Breast epithelium (tissue), 4 donors: ENCODE measurements around the gene SIL1. TPM values are rescaled to one million over a fixed set of nuclear protein-coding genes. Genes with fewer than 3 reads are reported as not detected.

Experiments used
- DNase-seq, 2 donors: peaks; one replicate each; pipeline ENCODE4 v3.0.0-alpha.2; 2019; ENCODE audit warnings: low spot score in 2 of 2
- H3K27ac ChIP-seq, 2 donors: fragments of 200-600 bp; sonication (generic) in 1 of 2; one replicate each; pipeline ENCODE4 v1.5.1; 2016 to 2019; ENCODE audit warnings: mild to moderate bottlenecking in 1 of 2
- H3K27me3 ChIP-seq, 2 donors: fragments of 200-600 bp; sonication (generic) in 1 of 2; one replicate each; pipeline versions ENCODE4 v1.5.1 to v1.6.0; 2017 to 2019; ENCODE audit warnings: control low read depth in 1 of 2, mild to moderate bottlenecking in 1 of 2
- H3K36me3 ChIP-seq: fragments of 200-600 bp; one replicate; pipeline ENCODE4 v1.5.1; 2019
- H3K4me1 ChIP-seq, 2 donors: fragments of 200-600 bp; sonication (generic); one replicate each; pipeline ENCODE4 v1.5.1; 2016 to 2019; ENCODE audit warnings: control low read depth in 1 of 2
- H3K4me3 ChIP-seq, 3 donors: fragments of 200-600 bp; sonication (generic); 1 replicate in 2 of 3; 2 replicates in 1 of 3; pipeline ENCODE4 v1.5.1; 2016 to 2019; ENCODE audit warnings: mild to moderate bottlenecking in 3 of 3, moderate library complexity in 2 of 3
- H3K9me3 ChIP-seq, 2 donors: fragments of 200-600 bp; sonication (generic) in 1 of 2; one replicate each; pipeline ENCODE4 v1.5.1; 2016 to 2019; ENCODE audit warnings: control low read depth in 1 of 2
- CTCF ChIP-seq, 3 donors: fragments of 450-650 bp; IDR thresholded peaks; one replicate each; pipeline ENCODE4 v1.5.1; 2016 to 2017; ENCODE audit warnings: antibody characterized with exemption in 3 of 3, mild to moderate bottlenecking in 3 of 3, moderate library complexity in 3 of 3
- POLR2A ChIP-seq: fragments of 450-650 bp; IDR thresholded peaks from one replicate; pipeline ENCODE4 v1.6.1; 2016; ENCODE audit warnings: antibody characterized with exemption, mild to moderate bottlenecking, moderate library complexity
- POLR2AphosphoS5 ChIP-seq, 3 donors: sonication (generic); formaldehyde crosslinking; IDR thresholded peaks; one replicate each; pipeline ENCODE4 v1.6.1; 2017; ENCODE audit warnings: antibody characterized with exemption in 3 of 3
- intact Hi-C: fragments of 100-400 bp; cut with DNase I; formaldehyde crosslinking; loops from one replicate; pipeline ENCODE4 v1.15.1; 2023; ENCODE audit warnings: low total_unique reads
- total RNA-seq, 3 donors: library from RNA; depleted of rRNA; stranded (reverse); fragments of >200 nt; gene quantifications; one replicate each; pipeline ENCODE4 v1.1.0, GENCODE V29; 2016

Gene SIL1
- 10 to 100 TPM; 29.9 to 63.9 (median 48.2) TPM for total RNA-seq

DNA sequence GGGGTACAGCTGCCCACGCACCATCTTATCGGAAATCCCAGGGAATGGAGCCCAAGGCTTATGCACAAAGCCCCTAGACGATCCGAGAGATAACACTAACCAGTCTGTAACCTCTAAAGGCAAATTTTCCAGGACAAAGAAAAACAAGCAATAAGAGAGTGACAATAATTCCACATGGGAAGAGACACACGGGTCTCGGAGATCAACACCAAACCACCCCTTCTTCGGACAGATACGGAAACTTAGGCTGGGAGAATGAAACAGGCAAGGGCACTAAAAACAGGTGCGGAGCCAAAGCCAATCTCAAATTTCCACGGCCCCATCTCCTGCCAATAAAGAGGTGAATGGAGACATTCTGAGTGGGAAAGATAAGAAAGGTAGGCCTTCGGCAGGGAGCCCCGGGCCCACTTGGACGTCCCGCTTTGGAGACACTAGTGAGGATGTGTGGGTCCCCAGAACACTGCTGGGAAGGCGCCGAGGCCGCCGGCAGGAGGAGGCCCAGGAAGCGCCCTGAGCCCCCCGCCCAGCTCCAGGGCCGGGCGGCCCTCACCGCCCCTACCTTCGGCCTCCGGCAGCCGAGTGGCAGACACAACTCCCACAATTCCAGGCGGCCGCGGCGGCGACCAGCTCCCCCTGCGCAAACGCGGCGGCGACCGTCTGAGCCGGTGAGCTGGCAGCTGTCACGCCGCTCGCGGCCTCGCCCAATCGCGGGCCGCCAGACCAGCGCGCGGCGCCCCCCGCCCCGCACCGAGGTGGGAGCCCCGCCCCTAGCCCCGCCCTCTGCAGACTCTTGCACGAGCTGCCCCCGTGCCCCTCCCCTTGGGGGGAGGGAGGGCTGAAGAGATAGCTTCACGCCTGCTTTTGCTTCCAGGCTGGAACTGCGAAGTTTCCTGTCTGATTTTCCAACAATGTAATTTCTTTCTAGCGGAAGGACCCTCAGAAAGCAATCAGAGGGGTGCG, at the start of gene SIL1:
Gene SIL1, minus strand, starts transcription at position 659 of the 960 bp plus-strand sequence. CDS start 70,525 bp downstream, outside the sequence.
- peak; percentile 87 for TF ChIP-seq POLR2A
- TF ChIP-seq POLR2AphosphoS5 (IDR thresholded peaks at IDR 0.05), result peak; percentile 81 to 92 (median 85)
- TF ChIP-seq CTCF (IDR thresholded peaks at IDR 0.05), result no peak
- Histone ChIP-seq H3K4me1 (no peaks in the 10 kb centered on the region), H3K27ac (peak within 1 kb of the TSS; percentile 95 to 96), H3K27me3 (no peaks in the 10 kb centered on the region), H3K4me3 (peak within 1 kb of the TSS; percentile 70 to 79 (median 79)), H3K9me3 (no peaks in the 10 kb centered on the region), H3K36me3 (no peaks in the 10 kb centered on the region)
- DNase-seq, result peak; percentile 95 to 96
- intact Hi-C loops, result no loop called here

DNA sequence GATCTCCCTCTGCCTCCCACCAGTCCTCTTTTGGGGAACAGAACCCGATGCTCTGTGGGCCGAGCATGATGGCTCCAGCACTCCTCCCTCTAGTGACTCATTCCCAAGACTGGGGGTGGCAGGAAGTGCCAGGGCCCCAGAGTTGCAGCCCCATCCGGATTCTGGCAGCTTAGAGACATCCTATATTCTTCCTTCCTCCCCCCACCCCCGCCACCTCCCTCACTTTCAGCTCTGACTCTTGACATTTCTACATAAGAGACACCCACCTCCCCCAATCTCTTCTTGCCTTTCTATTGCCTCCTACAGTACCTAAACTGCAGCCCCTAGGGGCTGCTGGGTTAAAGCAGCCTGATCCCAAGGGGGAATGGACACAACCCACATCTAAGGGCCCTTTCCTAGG, 48.2 kb upstream of the SIL1 start:
- no peaks in the 10 kb centered on the region for H3K4me1 ChIP-seq
- H3K9me3 ChIP-seq, result no peaks in the 10 kb centered on the region
- TF ChIP-seq POLR2A (no peak), CTCF (IDR thresholded peaks at IDR 0.05) (no peak), POLR2AphosphoS5 (IDR thresholded peaks at IDR 0.05) (no peak)
- no peak overlapping the region for H3K4me3 ChIP-seq
- H3K27ac ChIP-seq, result no peak overlapping the region
- H3K27me3 ChIP-seq, result no peaks in the 10 kb centered on the region
- H3K36me3 ChIP-seq, result no peaks in the 10 kb centered on the region
- intact Hi-C loops, result no loop called here
- DNase-seq, result no peak

DNA sequence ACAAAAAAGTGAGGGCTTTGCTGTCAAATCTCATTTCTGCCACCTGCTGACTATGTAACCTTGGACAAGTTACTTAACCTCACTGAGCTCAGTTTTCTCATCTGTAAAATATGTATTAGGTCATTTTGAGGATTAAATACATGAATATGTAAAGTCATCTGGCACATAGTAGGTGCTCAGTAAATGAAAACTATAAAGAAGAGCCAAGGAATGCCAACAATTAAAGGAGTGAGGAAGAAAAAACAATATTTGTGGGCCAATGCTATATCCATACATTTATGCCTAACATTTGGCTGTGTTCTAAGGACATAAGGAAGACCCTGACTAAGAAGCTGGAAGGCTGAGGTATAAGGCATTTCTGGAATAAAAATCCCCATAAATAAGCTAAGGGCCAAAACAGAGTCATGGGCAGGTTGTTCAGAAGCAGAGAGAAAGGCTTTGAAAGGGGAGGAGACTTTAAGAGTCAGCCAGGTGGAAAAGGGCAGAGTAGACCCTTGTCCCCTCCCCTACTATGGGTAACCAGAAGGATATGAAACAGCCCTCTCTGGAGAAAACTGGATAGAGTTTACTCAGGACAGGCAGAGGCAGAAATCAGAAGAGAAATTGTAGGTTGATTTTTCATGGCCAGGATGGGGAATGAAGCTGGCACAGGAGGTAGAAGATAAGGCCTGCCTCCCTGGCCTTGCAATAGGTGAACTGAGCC, 47.6 kb upstream of the SIL1 start:
- intact Hi-C loops, result no loop called here
- no peaks in the 10 kb centered on the region for H3K36me3 ChIP-seq

DNA sequence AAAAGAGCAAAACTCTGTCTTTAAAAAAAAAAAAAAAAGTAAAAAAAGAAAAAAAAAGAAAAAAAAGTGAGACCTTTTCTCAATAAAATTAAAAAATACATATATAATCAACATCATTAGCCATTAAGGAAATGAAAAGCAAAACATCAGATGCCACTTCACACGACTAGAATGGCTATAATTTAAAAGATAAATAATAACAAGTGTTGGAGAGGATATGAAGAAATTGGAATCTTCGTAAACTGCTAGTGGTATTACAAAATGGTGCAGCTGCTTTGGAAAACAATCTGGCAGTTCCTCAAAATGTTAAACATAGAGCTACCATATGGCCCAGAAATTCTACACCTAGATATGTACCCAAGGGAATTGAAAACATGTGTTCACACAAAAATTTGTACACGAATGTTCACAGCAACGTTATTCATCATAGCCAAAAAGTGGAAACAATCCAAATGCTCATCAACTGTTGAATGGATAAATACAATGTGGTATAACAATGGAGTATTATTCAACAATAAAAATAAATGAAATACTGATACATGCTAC, 45.3 kb upstream of the SIL1 start:
- DNase-seq, result no peak
- Histone ChIP-seq H3K9me3 (no peaks in the 10 kb centered on the region), H3K27me3 (no peaks in the 10 kb centered on the region), H3K4me1 (no peaks in the 10 kb centered on the region), H3K27ac (no peak overlapping the region), H3K36me3 (no peaks in the 10 kb centered on the region), H3K4me3 (no peak overlapping the region)
- intact Hi-C loops, result no loop called here
- no peak for TF ChIP-seq POLR2A
- no peak for TF ChIP-seq CTCF (IDR thresholded peaks at IDR 0.05)
- no peak for TF ChIP-seq POLR2AphosphoS5 (IDR thresholded peaks at IDR 0.05)

More for the DNA sequence above, 47.6 kb upstream of the SIL1 start:
- TF ChIP-seq CTCF (IDR thresholded peaks at IDR 0.05) (no peak), POLR2AphosphoS5 (IDR thresholded peaks at IDR 0.05) (no peak), POLR2A (no peak)
- H3K4me1 ChIP-seq, result no peaks in the 10 kb centered on the region
- no peak overlapping the region for H3K4me3 ChIP-seq
- H3K9me3 ChIP-seq, result no peaks in the 10 kb centered on the region
- H3K27ac ChIP-seq, result no peak overlapping the region
- no peak for DNase-seq
- no peaks in the 10 kb centered on the region for H3K27me3 ChIP-seq
